SIG-M5 treated with dmso at 0.1 percent for 504 hours (cell line): Measurements from ENCODE around the gene GLIPR2.
A peak's percentile ranks its signal among the peaks of the same experiment; 100 is the strongest.
"Not testable (repeated sequence)": the region's sequence is repeated elsewhere in the genome, so short reads cannot be mapped to it uniquely, and the experiment has no call there.

Experiments used
- DNase-seq: peaks from one replicate; lab custom pipeline; 2025; ENCODE audit not compliant: unreplicated experiment; lab: John Stamatoyannopoulos, UW

GLIPR2 gene

GRCh38 chr9:36136272-36136893 lies at the start of gene GLIPR2:
Gene GLIPR2 (plus strand): TSS chr9:36136733. CDS start chr9:36136779, 46 bp downstream.
- peak; percentile 65 for DNase-seq

- not testable (repeated sequence) for DNase-seq
Measured at GRCh38 chr9:36087054-36087453, 49.5 kb upstream of the GLIPR2 start.

- no peak for DNase-seq
Measured at GRCh38 chr9:36088020-36088419, 48.5 kb upstream of the GLIPR2 start.

GRCh38 chr9:36091026-36091953 lies 45.2 kb upstream of the GLIPR2 start:
- DNase-seq = peak; percentile 12

GRCh38 chr9:36092014-36092413 lies 44.5 kb upstream of the GLIPR2 start:
- DNase-seq = no peak

GRCh38 chr9:36092509-36093215 lies 43.9 kb upstream of the GLIPR2 start:
- DNase-seq = peak; percentile 67

- DNase-seq = peak; percentile 1
Measured at GRCh38 chr9:36093384-36093783, 43.1 kb upstream of the GLIPR2 start.

GRCh38 chr9:36099718-36100117 lies 36.8 kb upstream of the GLIPR2 start:
- DNase-seq = no peak

GRCh38 chr9:36100532-36100931 lies 36.0 kb upstream of the GLIPR2 start:
- DNase-seq = no peak

GRCh38 chr9:36101916-36102741 lies 34.4 kb upstream of the GLIPR2 start:
- DNase-seq = no peak

GRCh38 chr9:36102742-36103495 lies 33.6 kb upstream of the GLIPR2 start:
- DNase-seq = peak; percentile 74

GRCh38 chr9:36109071-36109470 lies 27.5 kb upstream of the GLIPR2 start:
- DNase-seq = no peak

GRCh38 chr9:36110434-36110833 lies 26.1 kb upstream of the GLIPR2 start:
- DNase-seq = no peak

GRCh38 chr9:36112516-36112915 lies 24.0 kb upstream of the GLIPR2 start:
- no peak for DNase-seq

GRCh38 chr9:36113999-36114398 lies 22.5 kb upstream of the GLIPR2 start:
- DNase-seq = no peak

- no peak for DNase-seq
Measured at GRCh38 chr9:36116593-36116992, 19.9 kb upstream of the GLIPR2 start.

GRCh38 chr9:36118201-36118600 lies 18.3 kb upstream of the GLIPR2 start:
- DNase-seq = no peak

- no peak for DNase-seq
Measured at GRCh38 chr9:36118706-36119105, 17.8 kb upstream of the GLIPR2 start.

GRCh38 chr9:36119476-36119875 lies 17.1 kb upstream of the GLIPR2 start:
- no peak for DNase-seq

GRCh38 chr9:36120705-36121104 lies 15.8 kb upstream of the GLIPR2 start:
- no peak for DNase-seq
